ENCODE results near the gene NR0B2.
"Not testable (repeated sequence)": the region's sequence is repeated elsewhere in the genome, so short reads cannot be mapped to it uniquely, and the experiment has no call there.

The NR0B2 gene

GRCh38 chr1:26888231-26888630, 25.5 kb downstream of the NR0B2 start:
- DNase-seq, result no peak

GRCh38 chr1:26887125-26887524, 26.6 kb downstream of the NR0B2 start:
- DNase-seq, result peak; percentile 39

GRCh38 chr1:26882696-26883463, 30.9 kb downstream of the NR0B2 start:
- no peak for DNase-seq

- DNase-seq, result not testable (repeated sequence)
Observed at GRCh38 chr1:26881611-26882010, 32.2 kb downstream of the NR0B2 start.

DNA sequence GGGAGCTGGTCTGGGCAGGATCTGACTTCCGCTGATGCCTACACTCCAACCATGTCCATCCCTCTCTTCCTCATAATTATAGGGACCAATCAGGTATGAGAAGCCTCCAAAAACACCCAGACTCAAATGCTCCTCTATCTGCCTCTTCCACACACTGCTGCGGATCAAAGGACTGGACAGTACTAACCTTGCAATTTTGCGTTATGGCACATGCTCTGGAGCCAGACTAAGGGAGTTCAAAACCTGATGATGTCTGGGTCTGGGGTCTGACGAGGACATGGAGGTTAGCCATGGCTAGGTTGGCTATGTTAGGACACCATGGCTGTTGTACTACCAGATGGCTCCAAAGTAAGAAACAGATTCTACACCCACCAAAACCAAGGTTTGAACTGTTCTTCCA, 34.0 kb downstream of the NR0B2 start:
- DNase-seq, result no peak

DNA sequence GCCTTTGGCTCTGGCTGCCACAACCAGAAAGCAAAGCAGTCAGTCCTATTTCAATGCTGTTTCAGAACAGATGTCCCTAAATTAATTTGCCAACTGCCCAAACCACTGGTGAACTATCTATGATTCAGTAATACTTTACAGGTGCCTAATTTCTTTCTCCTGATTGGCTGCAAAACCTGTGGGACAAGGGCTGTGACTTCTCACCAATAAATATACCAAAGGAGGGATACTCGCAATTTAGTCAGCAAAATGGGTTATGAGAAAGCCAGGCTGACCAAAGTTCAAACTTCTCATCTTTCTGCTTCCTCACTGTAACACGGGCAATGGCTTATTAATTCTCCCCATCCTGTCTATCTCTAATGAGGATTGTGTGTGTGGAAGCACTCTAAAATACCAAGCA, 36.4 kb downstream of the NR0B2 start:
- no peak for DNase-seq

DNA sequence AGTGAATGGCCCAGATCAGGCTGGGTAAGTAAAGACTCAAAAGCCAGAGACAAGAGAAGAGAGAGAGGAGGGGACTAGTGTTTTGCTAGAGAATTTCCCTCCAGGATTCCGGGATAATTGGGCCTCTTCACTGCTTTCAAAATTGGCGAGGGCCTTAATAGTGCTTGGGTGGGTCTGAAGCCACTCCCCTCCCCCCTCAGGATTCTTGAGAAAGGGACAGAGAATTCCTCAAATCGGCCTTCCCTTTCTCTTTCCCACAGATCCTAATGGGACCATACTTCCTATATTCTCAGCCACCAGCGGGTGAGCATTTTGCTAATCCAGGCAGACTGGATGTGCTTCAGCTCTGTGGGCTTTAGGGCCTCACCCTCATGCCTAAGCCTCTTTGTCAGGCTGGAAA, 38.9 kb downstream of the NR0B2 start:
- DNase-seq, result no peak

DNA sequence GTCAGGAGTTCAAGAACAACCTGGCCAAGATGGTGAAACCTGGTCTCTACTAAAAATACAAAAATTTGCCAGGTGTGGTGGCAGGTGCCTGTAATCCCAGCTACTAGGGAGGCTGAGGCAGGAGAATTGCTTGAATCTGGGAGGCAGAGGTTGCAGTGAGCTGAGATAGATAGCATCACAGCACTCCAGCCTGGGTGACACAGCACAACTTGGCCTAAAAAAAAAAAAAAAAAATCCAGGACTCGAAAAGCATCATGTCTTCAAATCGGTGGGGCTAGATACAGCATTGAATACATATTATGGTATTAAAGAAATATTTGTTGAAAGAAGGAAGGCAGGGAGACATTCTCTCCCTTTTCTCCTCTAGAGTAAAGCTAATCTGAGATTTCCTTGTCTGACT, 40.7 kb downstream of the NR0B2 start:
- DNase-seq, result not testable (repeated sequence)

GRCh38 chr1:26864610-26865480, 48.9 kb downstream of the NR0B2 start:
- DNase-seq, result peak; percentile 98

DNA sequence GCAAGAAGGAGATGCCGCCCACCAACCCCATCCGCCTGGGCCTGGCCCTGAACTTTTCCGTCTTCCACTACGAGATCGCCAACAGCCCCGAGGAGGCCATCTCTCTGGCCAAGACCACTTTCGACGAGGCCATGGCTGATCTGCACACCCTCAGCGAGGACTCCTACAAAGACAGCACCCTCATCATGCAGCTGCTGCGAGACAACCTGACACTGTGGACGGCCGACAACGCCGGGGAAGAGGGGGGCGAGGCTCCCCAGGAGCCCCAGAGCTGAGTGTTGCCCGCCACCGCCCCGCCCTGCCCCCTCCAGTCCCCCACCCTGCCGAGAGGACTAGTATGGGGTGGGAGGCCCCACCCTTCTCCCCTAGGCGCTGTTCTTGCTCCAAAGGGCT, 50.1 kb downstream of the NR0B2 start:
- DNase-seq, result no peak

DNA sequence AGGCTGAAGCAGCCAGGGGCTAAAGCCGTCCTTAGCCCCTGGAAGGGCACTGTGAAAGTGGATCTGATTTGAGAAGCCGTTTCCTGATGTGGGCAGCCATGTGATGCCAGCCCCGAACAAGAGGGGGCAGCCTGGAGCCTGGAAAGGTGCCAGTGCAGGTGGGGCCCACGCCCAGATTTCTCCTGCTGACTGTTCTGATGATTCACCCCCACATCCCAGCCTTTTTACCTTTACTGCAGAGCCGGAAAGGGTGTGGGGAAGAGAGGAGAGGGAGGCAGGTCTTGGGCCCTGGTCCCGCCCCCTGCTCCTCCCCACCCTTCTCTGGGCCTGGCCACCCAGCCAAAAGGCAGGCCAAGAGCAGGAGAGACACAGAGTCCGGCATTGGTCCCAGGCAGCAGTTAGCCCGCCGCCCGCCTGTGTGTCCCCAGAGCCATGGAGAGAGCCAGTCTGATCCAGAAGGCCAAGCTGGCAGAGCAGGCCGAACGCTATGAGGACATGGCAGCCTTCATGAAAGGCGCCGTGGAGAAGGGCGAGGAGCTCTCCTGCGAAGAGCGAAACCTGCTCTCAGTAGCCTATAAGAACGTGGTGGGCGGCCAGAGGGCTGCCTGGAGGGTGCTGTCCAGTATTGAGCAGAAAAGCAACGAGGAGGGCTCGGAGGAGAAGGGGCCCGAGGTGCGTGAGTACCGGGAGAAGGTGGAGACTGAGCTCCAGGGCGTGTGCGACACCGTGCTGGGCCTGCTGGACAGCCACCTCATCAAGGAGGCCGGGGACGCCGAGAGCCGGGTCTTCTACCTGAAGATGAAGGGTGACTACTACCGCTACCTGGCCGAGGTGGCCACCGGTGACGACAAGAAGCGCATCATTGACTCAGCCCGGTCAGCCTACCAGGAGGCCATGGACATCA, 50.7 kb downstream of the NR0B2 start, which contains the start of gene SFN:
TSS of gene SFN (plus strand) at position 369 of the 904 bp plus-strand sequence. CDS start at position 433, 64 bp downstream.
- DNase-seq, result peak; percentile 34

DNA sequence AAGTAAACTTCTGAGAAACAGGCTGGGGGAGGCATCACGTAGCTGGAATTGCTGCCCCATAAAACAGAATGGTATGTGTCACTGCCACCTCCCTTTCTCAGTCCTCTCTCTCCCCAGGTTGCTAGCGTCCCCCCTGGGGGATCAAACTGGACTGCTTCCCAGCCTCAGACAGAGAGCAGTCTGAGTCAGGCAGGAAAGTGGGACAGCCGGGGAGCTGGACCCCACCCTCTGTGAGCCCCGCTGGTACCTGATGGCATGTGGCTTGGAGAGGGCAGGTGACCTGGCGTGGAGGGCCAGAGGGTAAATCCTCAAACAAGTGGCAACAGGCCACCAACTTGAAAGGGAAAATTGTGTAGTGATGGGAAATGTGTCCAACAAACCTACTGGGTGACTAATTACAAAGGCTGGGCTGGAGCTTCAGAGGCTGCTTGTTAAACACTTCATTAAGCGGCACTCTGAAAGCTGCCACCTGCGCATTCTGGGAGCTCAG, 51.8 kb downstream of the NR0B2 start:
- DNase-seq, result no peak
